HG03354 (cell line): ENCODE measurements around the gene WDR27.
"Not testable (repeated sequence)": the region's sequence is repeated elsewhere in the genome, so short reads cannot be mapped to it uniquely, and the experiment has no call there.

Experiments used
- ATAC-seq: cut with Tn5 transposase; IDR thresholded peaks from one replicate; pipeline ENCODE4 v1.9.1; 2021; ENCODE audit warnings: mild to moderate bottlenecking; ENCODE audit not compliant: unreplicated experiment, poor library complexity, severe bottlenecking

Gene WDR27

GRCh38 chr6:169645459-169645858 lies 56.4 kb downstream of the WDR27 start:
- ATAC-seq = not testable (repeated sequence)

GRCh38 chr6:169643521-169643920 lies 58.3 kb downstream of the WDR27 start:
- ATAC-seq = no peak

- no peak for ATAC-seq
These were observed 59.4 kb downstream of the WDR27 start for GRCh38 chr6:169642455-169642854.

GRCh38 chr6:169641461-169642085 lies 60.3 kb downstream of the WDR27 start:
- ATAC-seq = no peak

- ATAC-seq = no peak
These were observed 60.8 kb downstream of the WDR27 start for GRCh38 chr6:169640983-169641382.

- no peak for ATAC-seq
These were observed 61.4 kb downstream of the WDR27 start for GRCh38 chr6:169640351-169640852.

- ATAC-seq = no peak
These were observed 62.1 kb downstream of the WDR27 start for GRCh38 chr6:169639653-169640278.

GRCh38 chr6:169638915-169639314 lies 62.9 kb downstream of the WDR27 start:
- no peak for ATAC-seq

- ATAC-seq = no peak
These were observed 63.4 kb downstream of the WDR27 start for GRCh38 chr6:169638388-169638787.

- ATAC-seq = no peak
These were observed 66.5 kb downstream of the WDR27 start for GRCh38 chr6:169635345-169635744.

GRCh38 chr6:169632841-169633240 lies 69.0 kb downstream of the WDR27 start:
- ATAC-seq = no peak

- no peak for ATAC-seq
These were observed 72.6 kb downstream of the WDR27 start for GRCh38 chr6:169629256-169629655.

GRCh38 chr6:169627736-169628607 lies 73.9 kb downstream of the WDR27 start:
- ATAC-seq = no peak

- no peak for ATAC-seq
These were observed 75.2 kb downstream of the WDR27 start for GRCh38 chr6:169626649-169627048.

- ATAC-seq = no peak
These were observed 75.7 kb downstream of the WDR27 start for GRCh38 chr6:169626169-169626568.

GRCh38 chr6:169625376-169625775 lies 76.5 kb downstream of the WDR27 start:
- ATAC-seq = no peak

- ATAC-seq = no peak
These were observed 77.0 kb downstream of the WDR27 start for GRCh38 chr6:169624785-169625184.

GRCh38 chr6:169623975-169624374 lies 77.9 kb downstream of the WDR27 start:
- ATAC-seq = no peak

GRCh38 chr6:169623343-169623742 lies 78.5 kb downstream of the WDR27 start:
- ATAC-seq = no peak

- no peak for ATAC-seq
These were observed 79.2 kb downstream of the WDR27 start for GRCh38 chr6:169622618-169623017.

GRCh38 chr6:169621311-169621710 lies 80.5 kb downstream of the WDR27 start:
- no peak for ATAC-seq
